NB4 (cell line): ENCODE data around the gene BTBD2.

Source experiments
- DNase-seq: peaks from one replicate; pipeline ENCODE4 v3.0.0; 2010; ENCODE audit warnings: low read depth
- H3K4me3 ChIP-seq: one replicate; pipeline ENCODE4 v1.5.1; 2011; ENCODE audit warnings: mild to moderate bottlenecking, low read depth, low read length, moderate library complexity
- CTCF ChIP-seq: IDR thresholded peaks from one replicate; pipeline ENCODE4 v1.5.1; 2012; ENCODE audit warnings: low read depth, low read length
- MAX ChIP-seq: IDR thresholded peaks from 2 replicates; pipeline ENCODE4 v1.6.1; 2011; ENCODE audit warnings: low read depth, low read length
- MYC ChIP-seq: IDR thresholded peaks from 2 replicates; pipeline ENCODE4 v1.6.1; 2011; ENCODE audit warnings: low read depth, low read length
- POLR2A ChIP-seq: IDR thresholded peaks from 2 replicates; pipeline ENCODE4 v1.6.1; 2011; ENCODE audit warnings: mild to moderate bottlenecking; ENCODE audit not compliant: insufficient read length; ENCODE audit errors: extremely low read depth

The BTBD2 gene

GRCh38 chr19:1943661-1944087 lies 71.8 kb downstream of the BTBD2 start:
- no peak for DNase-seq
- H3K4me3 ChIP-seq = no peak overlapping the region
- TF ChIP-seq POLR2A = no peak
- no peak for TF ChIP-seq MAX
- TF ChIP-seq MYC = no peak
- no peak for TF ChIP-seq CTCF

- no peak for DNase-seq
- no peak for TF ChIP-seq MYC
- TF ChIP-seq POLR2A = no peak
- TF ChIP-seq CTCF = no peak
- TF ChIP-seq MAX = no peak
- peak overlapping the region; percentile 78 for H3K4me3 ChIP-seq
Observed at GRCh38 chr19:1942934-1943555, 72.5 kb downstream of the BTBD2 start.

GRCh38 chr19:1942078-1942933 lies 73.2 kb downstream of the BTBD2 start:
- no peak for TF ChIP-seq CTCF
- TF ChIP-seq MYC = peak; percentile 50; the same call in 1 of the 2 replicates
- TF ChIP-seq MAX = peak; percentile 48; the same call in 1 of the 2 replicates

GRCh38 chr19:1941146-1942077 lies 74.1 kb downstream of the BTBD2 start, which contains the start of gene CSNK1G2:
CSNK1G2 (plus strand) TSS chr19:1941172; CDS start chr19:1969773, 28,601 bp downstream.
- TF ChIP-seq MYC = no peak; the same call in 1 of the 2 replicates
- TF ChIP-seq MAX = no peak
- no peak for TF ChIP-seq POLR2A
- TF ChIP-seq CTCF = no peak
- DNase-seq = no peak
- peak within 1 kb of the TSS; percentile 78 for H3K4me3 ChIP-seq

More at GRCh38 chr19:1942078-1942933, 73.2 kb downstream of the BTBD2 start:
- peak; percentile 86 for DNase-seq
- H3K4me3 ChIP-seq = peak overlapping the region; percentile 78

- DNase-seq = no peak
- H3K4me3 ChIP-seq = no peak overlapping the region
- TF ChIP-seq POLR2A = no peak
- TF ChIP-seq MYC = no peak
- TF ChIP-seq MAX = no peak
- TF ChIP-seq CTCF = no peak
Observed at GRCh38 chr19:1938071-1938470, 77.4 kb downstream of the BTBD2 start.
